ENCODE measurements around the gene BOD1L2.

The BOD1L2 gene

GRCh38 chr18:57146956-57147636 lies at the start of gene BOD1L2:
TSS of gene BOD1L2 (plus strand) at chr18:57147087. CDS start at chr18:57147313, 226 bp downstream.
- no peak for DNase-seq

- DNase-seq = no peak
Measured at GRCh38 chr18:57107140-57107832, 39.6 kb upstream of the BOD1L2 start.

- no peak for DNase-seq
Measured at GRCh38 chr18:57110290-57110689, 36.6 kb upstream of the BOD1L2 start.

- no peak for DNase-seq
Measured at GRCh38 chr18:57113799-57114420, 33.0 kb upstream of the BOD1L2 start.

GRCh38 chr18:57116598-57117132 lies 30.2 kb upstream of the BOD1L2 start:
- DNase-seq = no peak

- no peak for DNase-seq
Measured at GRCh38 chr18:57121542-57122112, 25.3 kb upstream of the BOD1L2 start.

- DNase-seq = no peak
Measured at GRCh38 chr18:57122936-57123510, 23.9 kb upstream of the BOD1L2 start.

- no peak for DNase-seq
Measured at GRCh38 chr18:57125627-57126026, 21.3 kb upstream of the BOD1L2 start.

- no peak for DNase-seq
Measured at GRCh38 chr18:57128220-57128932, 18.5 kb upstream of the BOD1L2 start.

GRCh38 chr18:57131101-57131500 lies 15.8 kb upstream of the BOD1L2 start:
- DNase-seq = no peak

GRCh38 chr18:57131782-57132181 lies 15.1 kb upstream of the BOD1L2 start:
- no peak for DNase-seq

- no peak for DNase-seq
Measured at GRCh38 chr18:57134618-57135135, 12.2 kb upstream of the BOD1L2 start.

- DNase-seq = no peak
Measured at GRCh38 chr18:57135699-57136098, 11.2 kb upstream of the BOD1L2 start.

GRCh38 chr18:57137847-57138246 lies 9.0 kb upstream of the BOD1L2 start:
- DNase-seq = no peak

GRCh38 chr18:57141208-57142129 lies 5.4 kb upstream of the BOD1L2 start:
- DNase-seq = peak; percentile 71

GRCh38 chr18:57142324-57142723 lies 4.6 kb upstream of the BOD1L2 start:
- DNase-seq = no peak

GRCh38 chr18:57143265-57143664 lies 3.6 kb upstream of the BOD1L2 start:
- DNase-seq = no peak

- no peak for DNase-seq
Measured at GRCh38 chr18:57148263-57148662, 1.4 kb downstream of the BOD1L2 start.

- no peak for DNase-seq
Measured at GRCh38 chr18:57149051-57149450, 2.2 kb downstream of the BOD1L2 start.

GRCh38 chr18:57149531-57149930 lies 2.6 kb downstream of the BOD1L2 start:
- DNase-seq = no peak

GRCh38 chr18:57150081-57150480 lies 3.2 kb downstream of the BOD1L2 start:
- DNase-seq = no peak
